ENCODE results near the gene ARHGAP9. TPM values are rescaled to one million over a fixed set of nuclear protein-coding genes. Genes with fewer than 3 reads are reported as not detected.

The ARHGAP9 gene
- total and polyA plus RNA-seq, 2 of the 4 experiments (the other 2 are of a cell fraction) = 0.18 to 0.79 TPM

- H3K4me1 ChIP-seq (ENCODE audit: control insufficient read depth, insufficient read depth, low read length) = no peaks in the 10 kb centered on the region
- 94% methylated on average over 2 of the region's 8 CpGs; no CpG with 5 or more reads in 1 of the 2 experiments for WGBS, 2 experiments (ENCODE audit: extremely low coverage in 2 of 2, insufficient read length in 1 of 2)
- H3K9me3 ChIP-seq (ENCODE audit: control insufficient read depth, insufficient read depth, low read length) = no peaks in the 10 kb centered on the region
- intact Hi-C loops (cut with micrococcal nuclease) = loop anchor here (5.0 kb wide), 1 partner anchor 127 kb away; no protein-coding TSS in a partner anchor
- H3K23ac ChIP-seq (ENCODE audit: low read depth, low read length) = no peak within 1 kb of the TSS
- no peak within 1 kb of the TSS for H3K27ac ChIP-seq (ENCODE audit: insufficient read depth, low read length)
- no peak within 1 kb of the TSS for H2BK120ac ChIP-seq (ENCODE audit: low read depth, low read length)
- no peak within 1 kb of the TSS for H3K9ac ChIP-seq (ENCODE audit: low read depth, low read length)
- H3K79me1 ChIP-seq (ENCODE audit: low read depth in 1 of 2, low read length in 2 of 2) = peaks cover 6 to 9% of the 10 kb centered on the region in 2 experiments
- H4K91ac ChIP-seq (ENCODE audit: insufficient read depth, low read depth, low read length) = no peak within 1 kb of the TSS
- H2BK5ac ChIP-seq (ENCODE audit: low read depth, low read length, poor library complexity, severe bottlenecking) = no peak within 1 kb of the TSS
- H3K36me3 ChIP-seq (ENCODE audit: control insufficient read depth, insufficient read depth, low read length) = no peaks in the 10 kb centered on the region
- CTCF ChIA-PET = interaction anchor here (0.8 kb wide), 1 partner anchor 18 kb away, joined by 3 read pairs; no protein-coding TSS in a partner anchor
- no peaks in the 10 kb centered on the region for H3K9me1 ChIP-seq (ENCODE audit: insufficient read depth, low read length)
- ATAC-seq (ENCODE audit: low read depth) (no peak), DNase-seq (no peak)
- no peak within 1 kb of the TSS for H4K5ac ChIP-seq (ENCODE audit: low read depth, low read length)
- no peak within 1 kb of the TSS for H3K14ac ChIP-seq (replicated peaks; ENCODE audit: low read depth, low read length)
- no peak within 1 kb of the TSS for H3K4me2 ChIP-seq (ENCODE audit: low read depth, low read length)
- in situ Hi-C loops (cut with MboI; ENCODE audit: low sequenced_read_pairs) = no loop called here
- no TSS peak for BruUV-seq (replicated peaks)
- H2AFZ ChIP-seq (replicated peaks; ENCODE audit: low read length, poor library complexity) = peak within 1 kb of the TSS; percentile 73
- no peak within 1 kb of the TSS for H4K8ac ChIP-seq (ENCODE audit: low read depth in 2 of 2, low read length in 2 of 2)
- no peaks in the 10 kb centered on the region for H4K20me1 ChIP-seq (ENCODE audit: insufficient read depth, low read length)
- no peak within 1 kb of the TSS for H3K56ac ChIP-seq (ENCODE audit: extremely low read depth, insufficient read depth, low read length)
- no peak within 1 kb of the TSS for H2BK20ac ChIP-seq (ENCODE audit: low read depth, low read length)
- H3K4me3 ChIP-seq (ENCODE audit: insufficient read depth, low read depth, low read length) = no peak within 1 kb of the TSS
- no peak for TF ChIP-seq RCOR1 (IDR thresholded peaks at IDR 0.05; ENCODE audit: insufficient replicate concordance, low read length)
- TF ChIP-seq MAZ (IDR thresholded peaks at IDR 0.05; ENCODE audit: borderline replicate concordance, low read depth, low read length) = no peak
- TF ChIP-seq, protein P1, sequence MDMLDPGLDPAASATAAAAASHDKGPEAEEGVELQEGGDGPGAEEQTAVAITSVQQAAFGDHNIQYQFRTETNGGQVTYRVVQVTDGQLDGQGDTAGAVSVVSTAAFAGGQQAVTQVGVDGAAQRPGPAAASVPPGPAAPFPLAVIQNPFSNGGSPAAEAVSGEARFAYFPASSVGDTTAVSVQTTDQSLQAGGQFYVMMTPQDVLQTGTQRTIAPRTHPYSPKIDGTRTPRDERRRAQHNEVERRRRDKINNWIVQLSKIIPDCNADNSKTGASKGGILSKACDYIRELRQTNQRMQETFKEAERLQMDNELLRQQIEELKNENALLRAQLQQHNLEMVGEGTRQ (IDR thresholded peaks at IDR 0.05; ENCODE audit: low read depth, low read length) = no peak
- TF ChIP-seq NFE2L2 (IDR thresholded peaks at IDR 0.05; ENCODE audit: low read depth, low read length) = no peak
- no peak for TF ChIP-seq MAFK (IDR thresholded peaks at IDR 0.05; ENCODE audit: low read depth, low read length)
- no peak for TF ChIP-seq SMC3 (IDR thresholded peaks at IDR 0.05; ENCODE audit: low read depth, low read length)
- TF ChIP-seq CEBPB (IDR thresholded peaks at IDR 0.05; ENCODE audit: low read depth, low read length) = no peak
- no peak for TF ChIP-seq RFX5 (IDR thresholded peaks at IDR 0.05; ENCODE audit: low read depth, low read length)
- TF ChIP-seq FOS (IDR thresholded peaks at IDR 0.05; ENCODE audit: low read depth, low read length) = no peak
- no peak for TF ChIP-seq POLR2A (IDR thresholded peaks at IDR 0.05; ENCODE audit: low read depth, low read length)
- no peak for TF ChIP-seq MXI1 (IDR thresholded peaks at IDR 0.05; ENCODE audit: borderline replicate concordance, low read depth, low read length)
- TF ChIP-seq RAD21 (IDR thresholded peaks at IDR 0.05; ENCODE audit: low read length) = no peak
- no peaks in the 10 kb centered on the region for H3K27me3 ChIP-seq (ENCODE audit: control insufficient read depth, insufficient read depth, low read length)
- H3K18ac ChIP-seq (ENCODE audit: low read depth, low read length) = no peak within 1 kb of the TSS
- H2AK5ac ChIP-seq (ENCODE audit: low read depth, low read length) = no peak within 1 kb of the TSS
- dilution Hi-C loops (cut with HindIII; ENCODE audit: low sequenced_read_pairs, unreplicated experiment) = no loop called here
- no peak within 1 kb of the TSS for H2AK9ac ChIP-seq (replicated peaks; ENCODE audit: low read depth, low read length, poor library complexity)
- POLR2A ChIA-PET (ENCODE audit: unreplicated experiment) = no interaction called here
- no peak within 1 kb of the TSS for H2BK15ac ChIP-seq (ENCODE audit: low read depth, low read length)
- H3K4ac ChIP-seq (ENCODE audit: low read depth, low read length) = no peak within 1 kb of the TSS
Observed at GRCh38 chr12:57434517-57435223, 45.0 kb downstream of the ARHGAP9 start, which contains the start of gene INHBC. TSS of gene INHBC (plus strand) at chr12:57434784. CDS start at chr12:57434887, 103 bp downstream.
